Activated CD8-positive, alpha-beta memory T cell treated with anti-CD3 and anti-CD28 coated beads for 48 hours (primary cell): ENCODE results near the gene PTPRJ.
"Not testable (repeated sequence)": the region's sequence is repeated elsewhere in the genome, so short reads cannot be mapped to it uniquely, and the experiment has no call there.

Experiments
- DNase-seq, 3 experiments: peaks; one replicate each; pipeline ENCODE4 v3.0.0-alpha.2; 2020; ENCODE audit warnings: low read depth in 2 of 3, low spot score in 2 of 3

PTPRJ gene

GRCh38 chr11:48017105-48017830 is 36.9 kb downstream of the PTPRJ start:
- no peak for DNase-seq

GRCh38 chr11:48017831-48018527 is 37.6 kb downstream of the PTPRJ start:
- DNase-seq, result no peak

- DNase-seq, result no peak
Measured at GRCh38 chr11:48018528-48019216, 38.3 kb downstream of the PTPRJ start.

GRCh38 chr11:48019217-48019584 is 38.8 kb downstream of the PTPRJ start:
- DNase-seq, result no peak

- no peak for DNase-seq
Measured at GRCh38 chr11:48019595-48019994, 39.2 kb downstream of the PTPRJ start.

- no peak for DNase-seq
Measured at GRCh38 chr11:48020092-48020755, 39.9 kb downstream of the PTPRJ start.

GRCh38 chr11:48021201-48021820 is 41.0 kb downstream of the PTPRJ start:
- DNase-seq, result not testable (repeated sequence)

GRCh38 chr11:48022445-48022844 is 42.1 kb downstream of the PTPRJ start:
- no peak for DNase-seq

- not testable (repeated sequence) for DNase-seq
Measured at GRCh38 chr11:48023608-48024007, 43.2 kb downstream of the PTPRJ start.

GRCh38 chr11:48024635-48025071 is 44.3 kb downstream of the PTPRJ start:
- DNase-seq, result no peak

- DNase-seq, result no peak
Measured at GRCh38 chr11:48025293-48025983, 45.1 kb downstream of the PTPRJ start.

- no peak for DNase-seq
Measured at GRCh38 chr11:48025984-48026340, 45.6 kb downstream of the PTPRJ start.

GRCh38 chr11:48028914-48029680 is 48.7 kb downstream of the PTPRJ start:
- DNase-seq, result no peak

GRCh38 chr11:48029681-48030290 is 49.4 kb downstream of the PTPRJ start:
- no peak for DNase-seq

GRCh38 chr11:48031602-48032001 is 51.2 kb downstream of the PTPRJ start:
- no peak for DNase-seq

GRCh38 chr11:48032721-48033120 is 52.4 kb downstream of the PTPRJ start:
- DNase-seq, result no peak

GRCh38 chr11:48033918-48034341 is 53.6 kb downstream of the PTPRJ start:
- no peak for DNase-seq

- DNase-seq, result no peak
Measured at GRCh38 chr11:48034926-48035871, 54.8 kb downstream of the PTPRJ start.
